IMR-90 (cell line): Measurements from ENCODE around the gene PRSS22. TPM values are rescaled to one million over a fixed set of nuclear protein-coding genes. Genes with fewer than 3 reads are reported as not detected.

ENCODE experiments used
- ATAC-seq: fragments of 200-7000 bp; cut with Tn5 transposase; 2 replicates; pipeline ENCODE4 v1.9.1; 2020; ENCODE audit warnings: low read depth, mild to moderate bottlenecking, moderate library complexity
- BruUV-seq: library from RNA; stranded (reverse); fragments of 400-500 nt; replicated peaks from 2 replicates; lab custom pipeline; 2021; lab: Mats Ljungman, UMichigan
- CTCF ChIA-PET: fragments of 300-600 bp; formaldehyde crosslinking; extraction: SDS; loops from one replicate; lab custom pipeline; 2021; ENCODE audit warnings: antibody characterized with exemption; lab: Yijun Ruan, JAX
- POLR2A ChIA-PET: fragments of 300-600 bp; sonication (Branson Sonifier 250); formaldehyde crosslinking; loops from one replicate; lab custom pipeline; 2022; ENCODE audit warnings: antibody characterized with exemption; ENCODE audit not compliant: unreplicated experiment; lab: Charles Lee
- DNase-seq: peaks from one replicate; pipeline ENCODE4 v3.0.0; 2013
- H2AFZ ChIP-seq: replicated peaks from 2 replicates; pipeline ENCODE3; 2013; ENCODE audit warnings: low read length, mild to moderate bottlenecking; ENCODE audit not compliant: poor library complexity
- H2AK5ac ChIP-seq: 2 replicates; pipeline ENCODE4 v1.6.1; 2013; ENCODE audit warnings: low read depth, low read length, inconsistent platforms
- H2AK9ac ChIP-seq: replicated peaks from 2 replicates; pipeline ENCODE3; 2013; ENCODE audit warnings: mild to moderate bottlenecking, low read depth, low read length, moderate library complexity; ENCODE audit not compliant: poor library complexity
- H2BK120ac ChIP-seq: 2 replicates; pipeline ENCODE4 v1.6.1; 2013; ENCODE audit warnings: low read depth, low read length, inconsistent platforms
- H2BK15ac ChIP-seq: 3 replicates; pipeline ENCODE4 v1.6.1; 2013; ENCODE audit warnings: low read depth, low read length, inconsistent platforms
- H2BK20ac ChIP-seq: 2 replicates; pipeline ENCODE4 v1.6.1; 2013; ENCODE audit warnings: low read depth, mild to moderate bottlenecking, inconsistent platforms, low read length, moderate library complexity
- H2BK5ac ChIP-seq: 2 replicates; pipeline ENCODE4 v1.6.1; 2013; ENCODE audit warnings: mild to moderate bottlenecking, low read depth, low read length, inconsistent platforms; ENCODE audit not compliant: poor library complexity, severe bottlenecking
- H3K14ac ChIP-seq: replicated peaks from 2 replicates; pipeline ENCODE4 v1.6.1; 2013; ENCODE audit warnings: low read depth, low read length, inconsistent platforms
- H3K18ac ChIP-seq: 2 replicates; pipeline ENCODE4 v1.6.1; 2013; ENCODE audit warnings: low read depth, low read length, control low read depth
- H3K23ac ChIP-seq: 2 replicates; pipeline ENCODE4 v1.6.1; 2013; ENCODE audit warnings: low read depth, low read length, inconsistent platforms
- H3K27ac ChIP-seq: 2 replicates; pipeline ENCODE4 v1.5.1; 2013; ENCODE audit warnings: mild to moderate bottlenecking, control low read depth, low read length; ENCODE audit not compliant: insufficient read depth
- H3K27me3 ChIP-seq: 2 replicates; pipeline ENCODE4 v1.6.1; 2013; ENCODE audit warnings: low read length; ENCODE audit not compliant: control insufficient read depth, insufficient read depth
- H3K36me3 ChIP-seq: 2 replicates; pipeline ENCODE4 v1.6.1; 2013; ENCODE audit warnings: low read length, mixed read lengths; ENCODE audit not compliant: control insufficient read depth, insufficient read depth
- H3K4ac ChIP-seq: 2 replicates; pipeline ENCODE4 v1.6.1; 2013; ENCODE audit warnings: low read depth, low read length, inconsistent platforms
- H3K4me1 ChIP-seq: 2 replicates; pipeline ENCODE4 v1.6.1; 2013; ENCODE audit warnings: low read length, mixed read lengths; ENCODE audit not compliant: control insufficient read depth, insufficient read depth
- H3K4me2 ChIP-seq: 2 replicates; pipeline ENCODE4 v1.6.1; 2013; ENCODE audit warnings: low read depth, mild to moderate bottlenecking, control low read depth, low read length, moderate library complexity
- H3K4me3 ChIP-seq: 2 replicates; pipeline ENCODE4 v1.5.1; 2013; ENCODE audit warnings: low read depth, mild to moderate bottlenecking, control low read depth, low read length, moderate library complexity; ENCODE audit not compliant: insufficient read depth
- H3K56ac ChIP-seq: 2 replicates; pipeline ENCODE4 v1.6.1; 2013; ENCODE audit warnings: low read length, inconsistent platforms; ENCODE audit not compliant: insufficient read depth; ENCODE audit errors: extremely low read depth
- H3K79me1 ChIP-seq, 2 experiments: 2 replicates each; pipeline ENCODE4 v1.6.1; 2013; ENCODE audit warnings: low read length in 2 of 2, inconsistent platforms in 1 of 2, low read depth in 1 of 2
- H3K9ac ChIP-seq: 2 replicates; pipeline ENCODE4 v1.6.1; 2013; ENCODE audit warnings: low read depth, low read length, control low read depth
- H3K9me1 ChIP-seq: 2 replicates; pipeline ENCODE4 v1.6.1; 2013; ENCODE audit warnings: low read length, inconsistent platforms; ENCODE audit not compliant: insufficient read depth
- H3K9me3 ChIP-seq: 2 replicates; pipeline ENCODE4 v1.6.1; 2013; ENCODE audit warnings: low read length; ENCODE audit not compliant: control insufficient read depth, insufficient read depth
- H4K20me1 ChIP-seq: 2 replicates; pipeline ENCODE4 v1.6.1; 2013; ENCODE audit warnings: low read length, inconsistent platforms; ENCODE audit not compliant: insufficient read depth
- H4K5ac ChIP-seq: 2 replicates; pipeline ENCODE4 v1.6.1; 2013; ENCODE audit warnings: mild to moderate bottlenecking, low read depth, low read length, control low read depth
- H4K8ac ChIP-seq, 2 experiments: 2 replicates each; pipeline ENCODE4 v1.6.1; 2013; ENCODE audit warnings: low read depth in 2 of 2, low read length in 2 of 2, control low read depth in 1 of 2, inconsistent platforms in 1 of 2
- H4K91ac ChIP-seq: 2 replicates; pipeline ENCODE4 v1.6.1; 2013; ENCODE audit warnings: low read depth, low read length, inconsistent platforms; ENCODE audit not compliant: insufficient read depth
- BHLHE40 ChIP-seq: fragments of 150-350 bp; IDR thresholded peaks from 2 replicates; pipeline ENCODE4 v1.6.1; 2016; ENCODE audit warnings: mild to moderate bottlenecking, low read depth, low read length
- CEBPB ChIP-seq: IDR thresholded peaks from 2 replicates; pipeline ENCODE4 v1.6.1; 2012; ENCODE audit warnings: low read depth, low read length, improper control_type of control experiment
- CTCF ChIP-seq: conservative IDR thresholded peaks from 2 replicates; pipeline ENCODE4 v1.5.1; 2012; ENCODE audit warnings: mild to moderate bottlenecking, low read depth, low read length, improper control_type of control experiment
- MAFK ChIP-seq: IDR thresholded peaks from 2 replicates; pipeline ENCODE4 v1.6.1; 2012; ENCODE audit warnings: low read depth, low read length, improper control_type of control experiment
- MXI1 ChIP-seq: IDR thresholded peaks from 2 replicates; pipeline ENCODE4 v1.6.1; 2012; ENCODE audit warnings: low read depth, mild to moderate bottlenecking, low read length, moderate library complexity, borderline replicate concordance
- POLR2A ChIP-seq: IDR thresholded peaks from 2 replicates; pipeline ENCODE4 v1.6.1; 2012; ENCODE audit warnings: mild to moderate bottlenecking, low read depth, low read length
- RAD21 ChIP-seq: IDR thresholded peaks from 2 replicates; pipeline ENCODE4 v1.6.1; 2012; ENCODE audit warnings: low read length, improper control_type of control experiment
- RFX5 ChIP-seq: IDR thresholded peaks from 2 replicates; pipeline ENCODE4 v1.8.0; 2012; ENCODE audit warnings: low read depth, mild to moderate bottlenecking, low read length, moderate library complexity
- USF2 ChIP-seq: fragments of 150-350 bp; IDR thresholded peaks from 2 replicates; pipeline ENCODE4 v1.6.1; 2017; ENCODE audit warnings: mild to moderate bottlenecking, antibody characterized with exemption, low read length, low read depth
- WGBS, 2 experiments: methylation state at CpG; one replicate each; pipeline versions ENCODE4 v1.1.5 to v1.1.7; 2013; ENCODE audit warnings: missing lambda C conversion rate in 2 of 2; ENCODE audit not compliant: insufficient read length in 1 of 2; ENCODE audit errors: extremely low coverage in 2 of 2; 5-methylcytosine and 5-hydroxymethylcytosine counted together
- dilution Hi-C: fragments of 300-500 bp; cut with HindIII; formaldehyde crosslinking; loops from one replicate; pipeline ENCODE4 v1.14.3; 2018; ENCODE audit warnings: low sequenced_read_pairs; ENCODE audit not compliant: unreplicated experiment
- in situ Hi-C: fragments of 300-500 bp; cut with MboI; formaldehyde crosslinking; loops from 3 replicates; pipeline ENCODE4 v1.14.3; 2019; ENCODE audit warnings: low sequenced_read_pairs, inconsistent platforms, mixed read lengths
- intact Hi-C: fragments of 100-400 bp; cut with micrococcal nuclease; formaldehyde crosslinking; loops from 2 replicates; pipeline ENCODE4 v1.10.0; 2022
- polyA plus RNA-seq, 3 experiments: library from polyadenylated mRNA; depleted of rRNA; stranded (reverse); fragments of >200 nt; gene quantifications; 2 replicates each; pipeline ENCODE4 v1.2.3, GENCODE V29; 2012; ENCODE audit warnings: low replicate concordance in 1 of 3
- total RNA-seq: library from RNA; depleted of rRNA; stranded (reverse); fragments of >200 nt; gene quantifications from 2 replicates; pipeline ENCODE4 v1.2.3, GENCODE V29; 2012

PRSS22 gene
- total and polyA plus RNA-seq, 2 of the 4 experiments (the other 2 are of a cell fraction) = not detected

GRCh38 chr16:2904100-2904921, 46.3 kb upstream of the PRSS22 start (continued):
- TF ChIP-seq BHLHE40 (no peak), RFX5 (no peak)

- Histone ChIP-seq H4K20me1 (0 out of 2 replicates have a peak, but pooled peaks cover under 1% of the 10 kb centered on the region), H3K27me3 (no peaks in the 10 kb centered on the region), H3K14ac (no peak overlapping the region), H3K4me1 (peaks cover 3% of the 10 kb centered on the region), H2AFZ (no peak overlapping the region), H3K56ac (no peak overlapping the region), H3K18ac (no peak overlapping the region), H3K4me2 (no peak overlapping the region), H3K9ac (no peak overlapping the region), H3K36me3 (peaks cover 17% of the 10 kb centered on the region; the same call in 1 of the 2 replicates), H3K4ac (no peak overlapping the region), H2AK5ac (peak overlapping the region; percentile 11; the same call in 1 of the 2 replicates), H2BK120ac (no peak overlapping the region), H4K5ac (no peak overlapping the region), H3K23ac (no peak overlapping the region), H2BK5ac (no peak overlapping the region), H2BK15ac (no peak overlapping the region), H3K4me3 (no peak overlapping the region), H3K79me1 (peaks cover 0 to 6% of the 10 kb centered on the region in 2 experiments; a peak in 1 of 4 replicates), H3K27ac (no peak overlapping the region), H2BK20ac (no peak overlapping the region), H3K9me1 (no peaks in the 10 kb centered on the region), H4K8ac (no peak overlapping the region), H3K9me3 (no peaks in the 10 kb centered on the region), H2AK9ac (no peak overlapping the region), H4K91ac (no peak overlapping the region)
- BruUV-seq = no TSS peak
- no peak for ATAC-seq
- ChIA-PET POLR2A (no interaction called here), CTCF (no interaction called here)
- TF ChIP-seq RAD21 = no peak
- no peak for TF ChIP-seq MXI1
- TF ChIP-seq BHLHE40 = no peak
- no peak for TF ChIP-seq POLR2A
- TF ChIP-seq RFX5 = no peak
- TF ChIP-seq USF2 = no peak
- TF ChIP-seq CTCF = no peak
- TF ChIP-seq CEBPB = no peak
- TF ChIP-seq MAFK = no peak
- no peak for DNase-seq
- in situ Hi-C loops = no loop called here
- WGBS, 2 experiments = no CpG with 5 or more reads among the region's 9 CpGs
- intact Hi-C loops = no loop called here
- dilution Hi-C loops = no loop called here
Observed at GRCh38 chr16:2902337-2903130, 44.6 kb upstream of the PRSS22 start.
